ENCODE data around the gene SORCS2. TPM values are rescaled to one million over a fixed set of nuclear protein-coding genes. Genes with fewer than 3 reads are reported as not detected.

Gene SORCS2
- total and polyA plus RNA-seq, 3 donors from 2014 or later: 2.7 to 4.6 (median 2.9) TPM

DNA sequence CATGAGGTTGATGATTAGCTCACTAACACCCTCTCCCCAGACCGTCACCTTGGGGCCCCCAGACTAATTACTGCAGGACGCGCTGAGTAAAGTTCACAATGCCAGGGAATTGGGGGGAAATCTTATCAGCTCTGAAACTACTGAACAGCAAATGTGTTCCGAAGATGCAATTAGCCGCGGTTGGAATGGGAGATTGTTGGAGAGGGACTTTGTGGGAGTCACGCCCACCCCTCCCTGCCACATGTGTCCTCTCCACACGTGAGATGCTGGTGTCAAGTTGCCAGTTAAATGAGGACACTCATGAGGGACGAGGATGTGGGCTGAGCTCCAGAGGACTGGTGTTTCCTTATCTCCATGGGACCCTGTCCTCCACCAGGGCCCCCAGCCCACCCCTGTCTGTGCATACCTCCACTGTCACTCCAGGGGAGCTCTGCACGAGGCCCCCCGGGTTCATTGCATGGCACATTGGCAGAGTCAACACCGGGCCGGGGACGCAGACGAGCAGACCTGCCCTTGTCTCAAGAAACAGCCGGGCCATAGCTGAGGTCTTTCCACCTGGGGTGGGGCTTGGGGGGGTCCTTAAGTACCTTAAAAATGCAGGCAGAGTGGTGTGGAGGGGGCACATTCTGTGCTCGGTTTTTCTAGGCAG, 417.8 kb downstream of the SORCS2 start:
- no peak for DNase-seq
- H3K36me3 ChIP-seq (ENCODE audit: low read depth, missing control alignments): no peaks in the 10 kb centered on the region
- 73 to 77% methylated on average over 12 to 17 of the region's 17 CpGs for WGBS, 2 donors
- H3K27ac ChIP-seq: no peak overlapping the region
- intact Hi-C loops (cut with DNase I; ENCODE audit: low total_unique reads): no loop called here
- H3K27me3 ChIP-seq: no peaks in the 10 kb centered on the region
- H3K9me3 ChIP-seq: no peaks in the 10 kb centered on the region
- TF ChIP-seq, protein P1, sequence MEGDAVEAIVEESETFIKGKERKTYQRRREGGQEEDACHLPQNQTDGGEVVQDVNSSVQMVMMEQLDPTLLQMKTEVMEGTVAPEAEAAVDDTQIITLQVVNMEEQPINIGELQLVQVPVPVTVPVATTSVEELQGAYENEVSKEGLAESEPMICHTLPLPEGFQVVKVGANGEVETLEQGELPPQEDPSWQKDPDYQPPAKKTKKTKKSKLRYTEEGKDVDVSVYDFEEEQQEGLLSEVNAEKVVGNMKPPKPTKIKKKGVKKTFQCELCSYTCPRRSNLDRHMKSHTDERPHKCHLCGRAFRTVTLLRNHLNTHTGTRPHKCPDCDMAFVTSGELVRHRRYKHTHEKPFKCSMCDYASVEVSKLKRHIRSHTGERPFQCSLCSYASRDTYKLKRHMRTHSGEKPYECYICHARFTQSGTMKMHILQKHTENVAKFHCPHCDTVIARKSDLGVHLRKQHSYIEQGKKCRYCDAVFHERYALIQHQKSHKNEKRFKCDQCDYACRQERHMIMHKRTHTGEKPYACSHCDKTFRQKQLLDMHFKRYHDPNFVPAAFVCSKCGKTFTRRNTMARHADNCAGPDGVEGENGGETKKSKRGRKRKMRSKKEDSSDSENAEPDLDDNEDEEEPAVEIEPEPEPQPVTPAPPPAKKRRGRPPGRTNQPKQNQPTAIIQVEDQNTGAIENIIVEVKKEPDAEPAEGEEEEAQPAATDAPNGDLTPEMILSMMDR (IDR thresholded peaks at IDR 0.05): no peak
- peaks cover 19% of the 10 kb centered on the region for H3K4me1 ChIP-seq
- no peak overlapping the region for H3K4me3 ChIP-seq

DNA sequence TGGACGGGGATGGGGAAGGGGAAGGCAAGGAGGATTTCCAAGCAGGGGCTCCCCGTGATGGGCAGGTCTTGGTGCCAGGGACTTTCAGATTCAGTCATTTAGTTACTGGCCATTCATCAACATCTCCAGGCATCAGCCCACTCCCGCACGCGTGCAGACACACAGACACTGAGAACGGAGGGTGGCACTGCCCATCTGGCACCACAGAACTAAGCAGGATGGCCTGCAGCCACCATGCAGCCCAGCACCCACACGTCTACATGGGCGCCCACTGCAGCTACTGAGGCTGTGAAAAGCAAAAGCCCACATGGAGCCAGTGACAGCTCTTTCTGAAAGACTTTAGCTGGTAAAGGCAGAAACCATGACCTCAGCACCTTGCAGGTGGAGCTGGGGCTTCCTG, 418.5 kb downstream of the SORCS2 start:
- TF ChIP-seq POLR2A (IDR thresholded peaks at IDR 0.05): no peak
- TF ChIP-seq, protein P1 (IDR thresholded peaks at IDR 0.05): no peak
- Histone ChIP-seq H3K27ac (no peak overlapping the region), H3K9me3 (no peaks in the 10 kb centered on the region), H3K27me3 (no peaks in the 10 kb centered on the region), H3K4me1 (peaks cover 19% of the 10 kb centered on the region), H3K36me3 (ENCODE audit: low read depth, missing control alignments) (no peaks in the 10 kb centered on the region), H3K4me3 (no peak overlapping the region)
- WGBS, 2 donors: 90 to 98% methylated on average over 2 to 8 of the region's 8 CpGs
- intact Hi-C loops (cut with DNase I; ENCODE audit: low total_unique reads): no loop called here
- no peak for DNase-seq

- Histone ChIP-seq H3K4me1 (peaks cover 19% of the 10 kb centered on the region), H3K27ac (no peak overlapping the region), H3K4me3 (no peak overlapping the region), H3K27me3 (no peaks in the 10 kb centered on the region), H3K9me3 (no peaks in the 10 kb centered on the region), H3K36me3 (ENCODE audit: low read depth, missing control alignments) (no peaks in the 10 kb centered on the region)
- WGBS, 2 donors: 90 to 95% methylated on average over 16 of the region's 16 CpGs
- intact Hi-C loops (cut with DNase I; ENCODE audit: low total_unique reads): no loop called here
- TF ChIP-seq POLR2A (IDR thresholded peaks at IDR 0.05): no peak
- TF ChIP-seq, protein P1 (IDR thresholded peaks at IDR 0.05): no peak
- DNase-seq: no peak
These were observed 420.1 kb downstream of the SORCS2 start for GRCh38 chr4:7612311-7612897.

GRCh38 chr4:7614350-7614949, 422.1 kb downstream of the SORCS2 start:
- Histone ChIP-seq H3K27me3 (no peaks in the 10 kb centered on the region), H3K4me1 (peaks cover 2% of the 10 kb centered on the region), H3K9me3 (no peaks in the 10 kb centered on the region), H3K4me3 (no peak overlapping the region), H3K36me3 (ENCODE audit: low read depth, missing control alignments) (no peaks in the 10 kb centered on the region), H3K27ac (no peak overlapping the region)
- no peak for DNase-seq
- 100% methylated on average over 1 of the region's 1 CpG for WGBS, 2 donors
- intact Hi-C loops (cut with DNase I; ENCODE audit: low total_unique reads): no loop called here
- no peak for TF ChIP-seq POLR2A (IDR thresholded peaks at IDR 0.05)
- TF ChIP-seq, protein P1 (IDR thresholded peaks at IDR 0.05): no peak
